ENCODE results near the gene HTRA2. TPM values are rescaled to one million over a fixed set of nuclear protein-coding genes. Genes with fewer than 3 reads are reported as not detected.

The HTRA2 gene
- total RNA-seq, 4 donors from 2014 or later, result 8.6 to 29.6 (median 21.0) TPM

DNA sequence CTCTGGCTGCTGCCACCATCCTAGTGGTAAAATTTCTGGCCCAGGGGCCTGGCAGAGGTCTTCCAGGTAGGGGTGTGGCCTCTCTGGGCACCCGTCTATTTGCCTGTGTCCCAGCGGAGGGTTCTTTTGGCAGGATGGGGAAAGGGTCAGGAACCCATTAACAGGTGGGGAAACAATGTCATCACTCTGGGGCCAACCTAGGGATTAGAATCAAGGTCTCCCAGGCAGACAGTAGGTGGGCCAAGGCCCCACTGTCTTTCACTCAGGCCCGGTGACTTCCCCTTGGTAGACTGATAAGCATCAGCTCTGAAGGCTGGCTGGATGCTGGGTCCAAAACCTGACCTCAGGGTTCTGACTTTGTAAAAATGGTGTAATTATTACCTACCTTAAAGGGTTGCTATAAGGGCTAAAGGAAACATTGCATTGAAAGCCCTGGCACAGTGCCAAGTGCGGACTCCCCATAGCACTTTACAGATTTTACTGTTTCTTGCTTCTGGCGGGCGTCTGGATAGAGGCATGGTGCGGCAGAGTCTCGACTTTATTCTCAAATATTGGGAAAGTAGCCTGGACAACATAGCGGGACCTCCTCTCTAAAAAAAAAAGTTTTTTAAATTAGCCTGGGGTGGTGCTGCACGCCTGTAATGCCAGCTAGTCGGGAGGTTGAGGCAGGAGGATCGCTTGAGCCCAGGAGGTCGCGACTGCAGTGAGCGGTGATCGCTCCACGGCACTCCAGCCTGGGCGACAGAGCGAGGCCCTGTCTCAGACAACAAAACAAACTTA is 32.5 kb upstream of the HTRA2 start:
- TF ChIP-seq POLR2A (IDR thresholded peaks at IDR 0.05) (no peak), POLR2AphosphoS5 (IDR thresholded peaks at IDR 0.05) (no peak), CTCF (IDR thresholded peaks at IDR 0.05) (no peak), EP300 (IDR thresholded peaks at IDR 0.05; ENCODE audit: low read depth) (no peak)
- H3K9me3 ChIP-seq, result no peaks in the 10 kb centered on the region
- peaks cover 0 to 10% (median 5%) of the 10 kb centered on the region in 4 donors for H3K36me3 ChIP-seq
- no peak for DNase-seq
- H3K27me3 ChIP-seq, result peaks cover 42% of the 10 kb centered on the region
- H3K4me3 ChIP-seq, result peak overlapping the region in 1 of 4 donors; percentile 50
- peaks cover 19 to 36% (median 32%) of the 10 kb centered on the region in 4 donors for H3K4me1 ChIP-seq
- in situ Hi-C loops (cut with MboI; ENCODE audit: low pct_ligation_motif_present in 1 of 4, low pct_unique_long_range_greater_than_20kb in 1 of 4, low sequenced_read_pairs in 3 of 4) (loop anchor here in 2 of 4 donors (25.0 kb wide), 1 partner anchor 90 kb away; no protein-coding TSS in a partner anchor), intact Hi-C loops (cut with DNase I; ENCODE audit: low total_unique reads) (no loop called here)
- WGBS, 2 donors (ENCODE audit: low coverage in 1 of 2), result 40 to 79% methylated on average over 3 to 19 of the region's 19 CpGs
- H3K27ac ChIP-seq, result peak overlapping the region in 1 of 4 donors; percentile 8

DNA sequence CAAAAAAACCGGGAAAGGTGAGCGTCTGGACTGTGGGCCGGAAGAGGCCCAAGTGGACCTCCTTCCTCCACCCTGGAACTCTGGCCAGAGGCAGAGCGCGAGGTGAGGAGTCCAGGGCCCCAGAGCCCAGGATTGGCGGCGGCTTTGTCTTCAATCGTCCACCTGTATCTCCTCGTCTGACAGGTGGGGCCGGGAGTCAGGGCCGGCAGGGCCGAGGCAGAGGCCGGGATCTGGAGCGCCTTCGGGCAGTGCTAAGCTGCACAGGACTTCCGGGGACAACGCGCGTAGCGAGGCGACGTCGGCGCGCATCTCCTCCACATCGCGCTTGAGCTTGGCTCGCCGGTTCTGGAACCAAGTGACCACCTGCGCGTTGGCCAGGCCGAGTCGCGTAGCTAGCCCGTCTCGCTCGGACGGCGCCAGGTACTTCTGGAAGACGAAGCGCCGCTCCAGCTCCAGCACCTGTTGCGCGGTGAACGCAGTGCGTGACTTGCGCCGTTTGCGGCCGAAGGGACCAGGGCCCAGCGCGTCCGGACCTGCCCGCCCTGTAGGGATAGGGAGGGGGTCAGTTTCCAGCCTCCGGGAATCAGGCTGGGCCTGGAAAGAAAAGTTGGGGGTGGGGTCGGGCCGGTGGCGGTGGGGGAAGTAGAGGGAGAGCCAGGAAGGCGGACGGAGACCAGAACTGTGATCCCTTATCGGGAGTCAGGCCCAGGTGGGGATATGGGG is 31.8 kb upstream of the HTRA2 start:
- 0 to 8% methylated on average over 1 to 32 of the region's 61 CpGs for WGBS, 2 donors (ENCODE audit: low coverage in 1 of 2)
- Histone ChIP-seq H3K9me3 (no peaks in the 10 kb centered on the region), H3K27ac (peak overlapping the region in 1 of 4 donors; percentile 8), H3K27me3 (peaks cover 42% of the 10 kb centered on the region), H3K4me1 (peaks cover 19 to 38% (median 32%) of the 10 kb centered on the region in 4 donors), H3K4me3 (peak overlapping the region in 3 of 4 donors; percentile 11 to 50 (median 40)), H3K36me3 (peaks cover 0 to 5% (median 1%) of the 10 kb centered on the region in 4 donors)
- in situ Hi-C loops (cut with MboI; ENCODE audit: low pct_ligation_motif_present in 1 of 4, low pct_unique_long_range_greater_than_20kb in 1 of 4, low sequenced_read_pairs in 3 of 4) (loop anchor here in 2 of 4 donors (25.0 kb wide), 1 partner anchor 89 kb away; no protein-coding TSS in a partner anchor), intact Hi-C loops (cut with DNase I; ENCODE audit: low total_unique reads) (no loop called here)
- peak; percentile 36 for DNase-seq
- TF ChIP-seq EP300 (IDR thresholded peaks at IDR 0.05; ENCODE audit: low read depth) (no peak), POLR2AphosphoS5 (IDR thresholded peaks at IDR 0.05) (peak in 2 of 3 donors; percentile 44 to 66), POLR2A (IDR thresholded peaks at IDR 0.05) (peak; percentile 36), CTCF (IDR thresholded peaks at IDR 0.05) (no peak)

GRCh38 chr2:74498500-74499266 is 31.1 kb upstream of the HTRA2 start:
- peak overlapping the region in 3 of 4 donors; percentile 11 to 50 (median 40) for H3K4me3 ChIP-seq
- H3K9me3 ChIP-seq, result no peaks in the 10 kb centered on the region
- intact Hi-C loops (cut with DNase I; ENCODE audit: low total_unique reads), result no loop called here
- H3K27me3 ChIP-seq, result peaks cover 42% of the 10 kb centered on the region
- H3K27ac ChIP-seq, result no peak overlapping the region
- H3K4me1 ChIP-seq, result peaks cover 19 to 43% (median 37%) of the 10 kb centered on the region in 4 donors
- peak; percentile 33 for DNase-seq
- in situ Hi-C loops (cut with MboI; ENCODE audit: low pct_ligation_motif_present in 1 of 4, low pct_unique_long_range_greater_than_20kb in 1 of 4, low sequenced_read_pairs in 3 of 4), result loop anchor here in 2 of 4 donors (25.0 kb wide), 1 partner anchor 89 kb away; no protein-coding TSS in a partner anchor
- no peak for TF ChIP-seq EP300 (IDR thresholded peaks at IDR 0.05; ENCODE audit: low read depth)
- no peak for TF ChIP-seq POLR2AphosphoS5 (IDR thresholded peaks at IDR 0.05)
- TF ChIP-seq CTCF (IDR thresholded peaks at IDR 0.05), result no peak
- TF ChIP-seq POLR2A (IDR thresholded peaks at IDR 0.05), result no peak
- no peaks in the 10 kb centered on the region for H3K36me3 ChIP-seq
- WGBS, 2 donors (ENCODE audit: low coverage in 1 of 2), result 2 to 10% methylated on average over 4 to 41 of the region's 41 CpGs

All from transverse colon (tissue), 4 donors.